ENCODE results near the gene IFIT2. TPM values are rescaled to one million over a fixed set of nuclear protein-coding genes. Genes with fewer than 3 reads are reported as not detected.

The IFIT2 gene
- total RNA-seq, 1 experiment from 2014 or later: 40.8 TPM

GRCh38 chr10:89307269-89307577, 5.4 kb downstream of the IFIT2 start:
- no peak overlapping the region for H3K4me3 Mint-ChIP-seq (ENCODE audit: low read depth, unreplicated experiment)
- no peak for DNase-seq
- CTCF ChIA-PET: no interaction called here
- no peaks in the 10 kb centered on the region for H3K9me3 Mint-ChIP-seq (ENCODE audit: low read depth, unreplicated experiment)
- peaks cover 11% of the 10 kb centered on the region for H3K36me3 Mint-ChIP-seq (ENCODE audit: insufficient read depth, unreplicated experiment)
- TF ChIP-seq CTCF (IDR thresholded peaks at IDR 0.05; ENCODE audit: unreplicated experiment): no peak
- intact Hi-C loops (cut with micrococcal nuclease; ENCODE audit: unreplicated experiment): no loop called here
- H3K27me3 Mint-ChIP-seq (ENCODE audit: unreplicated experiment): no peaks in the 10 kb centered on the region
- peaks cover 34% of the 10 kb centered on the region for H3K4me1 Mint-ChIP-seq (ENCODE audit: low read depth, unreplicated experiment)
- H3K27ac Mint-ChIP-seq (ENCODE audit: unreplicated experiment): no peak overlapping the region
- BruUV-seq (replicated peaks): no TSS peak

- H3K4me3 Mint-ChIP-seq (ENCODE audit: low read depth, unreplicated experiment): no peak overlapping the region
- no peaks in the 10 kb centered on the region for H3K9me3 Mint-ChIP-seq (ENCODE audit: low read depth, unreplicated experiment)
- peaks cover 24% of the 10 kb centered on the region for H3K4me1 Mint-ChIP-seq (ENCODE audit: low read depth, unreplicated experiment)
- no peak overlapping the region for H3K27ac Mint-ChIP-seq (ENCODE audit: unreplicated experiment)
- H3K27me3 Mint-ChIP-seq (ENCODE audit: unreplicated experiment): no peaks in the 10 kb centered on the region
- peaks cover 5% of the 10 kb centered on the region for H3K36me3 Mint-ChIP-seq (ENCODE audit: insufficient read depth, unreplicated experiment)
- CTCF ChIA-PET: no interaction called here
- no TSS peak for BruUV-seq (replicated peaks)
- no peak for TF ChIP-seq CTCF (IDR thresholded peaks at IDR 0.05; ENCODE audit: unreplicated experiment)
- intact Hi-C loops (cut with micrococcal nuclease; ENCODE audit: unreplicated experiment): no loop called here
- DNase-seq: no peak
These were observed 6.4 kb downstream of the IFIT2 start for GRCh38 chr10:89308266-89308665.

GRCh38 chr10:89308736-89309135, 6.9 kb downstream of the IFIT2 start:
- peaks cover 19% of the 10 kb centered on the region for H3K4me1 Mint-ChIP-seq (ENCODE audit: low read depth, unreplicated experiment)
- TF ChIP-seq CTCF (IDR thresholded peaks at IDR 0.05; ENCODE audit: unreplicated experiment): no peak
- DNase-seq: no peak
- CTCF ChIA-PET: no interaction called here
- no peaks in the 10 kb centered on the region for H3K27me3 Mint-ChIP-seq (ENCODE audit: unreplicated experiment)
- intact Hi-C loops (cut with micrococcal nuclease; ENCODE audit: unreplicated experiment): no loop called here
- no peak overlapping the region for H3K27ac Mint-ChIP-seq (ENCODE audit: unreplicated experiment)
- peaks cover 5% of the 10 kb centered on the region for H3K36me3 Mint-ChIP-seq (ENCODE audit: insufficient read depth, unreplicated experiment)
- H3K4me3 Mint-ChIP-seq (ENCODE audit: low read depth, unreplicated experiment): no peak overlapping the region
- no TSS peak for BruUV-seq (replicated peaks)
- no peaks in the 10 kb centered on the region for H3K9me3 Mint-ChIP-seq (ENCODE audit: low read depth, unreplicated experiment)

GRCh38 chr10:89309156-89310055, 7.6 kb downstream of the IFIT2 start:
- TF ChIP-seq CTCF (IDR thresholded peaks at IDR 0.05; ENCODE audit: unreplicated experiment): no peak
- no peak for DNase-seq
- Mint-ChIP-seq H3K9me3 (ENCODE audit: low read depth, unreplicated experiment) (no peaks in the 10 kb centered on the region), H3K4me3 (ENCODE audit: low read depth, unreplicated experiment) (no peak overlapping the region), H3K4me1 (ENCODE audit: low read depth, unreplicated experiment) (peaks cover 13% of the 10 kb centered on the region), H3K27me3 (ENCODE audit: unreplicated experiment) (no peaks in the 10 kb centered on the region), H3K27ac (ENCODE audit: unreplicated experiment) (no peak overlapping the region), H3K36me3 (ENCODE audit: insufficient read depth, unreplicated experiment) (peaks cover 5% of the 10 kb centered on the region)
- no TSS peak for BruUV-seq (replicated peaks)
- intact Hi-C loops (cut with micrococcal nuclease; ENCODE audit: unreplicated experiment): no loop called here
- CTCF ChIA-PET: no interaction called here
